Astrocyte of the spinal cord (primary cell): ENCODE data around the gene VAV2.
"Not testable (repeated sequence)": the region's sequence is repeated elsewhere in the genome, so short reads cannot be mapped to it uniquely, and the experiment has no call there.

Experiments used
- DNase-seq: peaks from one replicate; pipeline ENCODE4 v3.0.0; 2011; ENCODE audit warnings: low read depth, low spot score
- H3K4me3 ChIP-seq: 2 replicates; pipeline ENCODE4 v1.5.1; 2011; ENCODE audit warnings: low read depth, mild to moderate bottlenecking, low read length, moderate library complexity
- in situ Hi-C: cut with HindIII; loops from 2 replicates; pipeline ENCODE4 v1.10.0; 2017; ENCODE audit warnings: low sequenced_read_pairs
- TF ChIP-seq, protein P1 (sequence below): IDR thresholded peaks from 2 replicates; pipeline ENCODE4 v1.5.1; 2012; ENCODE audit warnings: low read depth, mild to moderate bottlenecking, low read length, inconsistent platforms

The VAV2 gene

DNA sequence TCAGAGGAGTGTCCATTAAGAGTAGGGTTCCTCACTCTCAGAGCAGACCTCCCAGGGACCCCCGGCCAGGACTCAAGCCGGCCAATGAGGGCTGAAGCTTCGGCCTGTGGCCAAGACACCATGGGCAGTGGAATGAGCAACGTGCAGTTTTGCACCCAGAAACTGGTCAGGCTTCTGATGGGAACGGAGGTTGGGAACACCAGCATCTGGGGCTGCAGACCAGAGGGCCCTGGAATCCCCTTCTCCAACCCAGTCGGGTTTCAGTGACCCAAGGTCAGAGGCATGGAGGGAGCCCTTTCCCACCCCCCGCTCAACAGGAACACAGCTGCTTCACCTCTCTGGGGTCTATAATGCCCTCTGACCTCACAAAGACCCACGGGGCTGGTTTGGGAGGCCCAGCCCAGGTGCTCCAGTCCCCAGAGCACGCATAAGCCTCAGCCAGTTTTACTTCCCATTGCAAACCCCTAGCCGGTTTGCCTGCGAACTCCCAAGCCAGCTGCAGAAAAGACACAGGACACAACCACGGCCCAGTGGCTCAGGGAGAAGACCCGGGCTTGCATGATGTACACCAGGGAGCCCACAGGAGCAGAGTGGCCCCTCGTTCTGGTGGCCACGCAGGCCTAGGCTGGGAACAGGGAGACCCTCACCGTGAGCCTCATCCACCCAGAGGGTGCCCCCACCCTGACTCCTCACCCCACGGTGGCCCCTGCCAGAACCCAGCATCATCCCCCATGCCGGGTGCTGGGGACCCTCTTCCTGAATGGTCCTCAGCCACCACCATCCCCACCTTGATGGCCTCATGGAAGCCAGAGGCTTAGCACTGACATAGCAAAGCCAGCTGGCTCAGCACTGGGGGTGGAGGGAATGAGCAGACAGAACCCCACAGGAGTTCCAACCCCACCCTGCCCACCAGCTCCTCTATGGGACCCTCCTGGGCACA lies 30.6 kb downstream of the VAV2 start:
- TF ChIP-seq, protein P1, sequence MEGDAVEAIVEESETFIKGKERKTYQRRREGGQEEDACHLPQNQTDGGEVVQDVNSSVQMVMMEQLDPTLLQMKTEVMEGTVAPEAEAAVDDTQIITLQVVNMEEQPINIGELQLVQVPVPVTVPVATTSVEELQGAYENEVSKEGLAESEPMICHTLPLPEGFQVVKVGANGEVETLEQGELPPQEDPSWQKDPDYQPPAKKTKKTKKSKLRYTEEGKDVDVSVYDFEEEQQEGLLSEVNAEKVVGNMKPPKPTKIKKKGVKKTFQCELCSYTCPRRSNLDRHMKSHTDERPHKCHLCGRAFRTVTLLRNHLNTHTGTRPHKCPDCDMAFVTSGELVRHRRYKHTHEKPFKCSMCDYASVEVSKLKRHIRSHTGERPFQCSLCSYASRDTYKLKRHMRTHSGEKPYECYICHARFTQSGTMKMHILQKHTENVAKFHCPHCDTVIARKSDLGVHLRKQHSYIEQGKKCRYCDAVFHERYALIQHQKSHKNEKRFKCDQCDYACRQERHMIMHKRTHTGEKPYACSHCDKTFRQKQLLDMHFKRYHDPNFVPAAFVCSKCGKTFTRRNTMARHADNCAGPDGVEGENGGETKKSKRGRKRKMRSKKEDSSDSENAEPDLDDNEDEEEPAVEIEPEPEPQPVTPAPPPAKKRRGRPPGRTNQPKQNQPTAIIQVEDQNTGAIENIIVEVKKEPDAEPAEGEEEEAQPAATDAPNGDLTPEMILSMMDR = no peak
- no peak for DNase-seq
- in situ Hi-C loops = no loop called here

DNA sequence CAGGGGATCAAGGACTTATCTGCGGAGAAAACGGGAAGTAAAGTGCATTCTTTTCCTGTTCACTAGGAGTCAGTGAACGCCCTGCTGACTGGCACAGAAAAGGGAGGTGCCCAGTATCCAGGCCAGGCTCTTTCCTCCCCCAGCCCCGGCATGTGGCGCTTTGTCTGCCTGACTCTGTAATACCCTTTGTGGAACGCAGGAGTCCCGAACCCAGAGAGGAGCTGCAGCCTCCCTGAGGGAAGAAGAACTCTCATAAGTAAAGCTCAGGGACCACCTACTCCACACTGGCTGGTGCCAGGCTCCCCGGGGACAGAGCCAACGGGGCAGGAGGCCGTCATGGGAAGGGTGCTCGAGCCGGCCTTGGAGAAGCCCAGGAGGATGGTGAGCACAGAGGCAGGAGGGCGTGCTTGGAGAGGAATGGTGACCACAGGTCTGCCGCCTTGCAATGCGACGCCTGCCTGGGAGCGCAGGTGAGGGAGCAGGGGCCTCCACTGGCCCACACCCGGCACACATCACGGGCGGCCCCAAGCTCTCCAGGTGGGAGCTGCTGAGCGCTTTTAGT lies 31.5 kb downstream of the VAV2 start:
- in situ Hi-C loops = no loop called here
- no peak overlapping the region for H3K4me3 ChIP-seq
- TF ChIP-seq, protein P1 = no peak
- no peak for DNase-seq

More for the DNA sequence above, 30.6 kb downstream of the VAV2 start:
- H3K4me3 ChIP-seq = no peak overlapping the region

DNA sequence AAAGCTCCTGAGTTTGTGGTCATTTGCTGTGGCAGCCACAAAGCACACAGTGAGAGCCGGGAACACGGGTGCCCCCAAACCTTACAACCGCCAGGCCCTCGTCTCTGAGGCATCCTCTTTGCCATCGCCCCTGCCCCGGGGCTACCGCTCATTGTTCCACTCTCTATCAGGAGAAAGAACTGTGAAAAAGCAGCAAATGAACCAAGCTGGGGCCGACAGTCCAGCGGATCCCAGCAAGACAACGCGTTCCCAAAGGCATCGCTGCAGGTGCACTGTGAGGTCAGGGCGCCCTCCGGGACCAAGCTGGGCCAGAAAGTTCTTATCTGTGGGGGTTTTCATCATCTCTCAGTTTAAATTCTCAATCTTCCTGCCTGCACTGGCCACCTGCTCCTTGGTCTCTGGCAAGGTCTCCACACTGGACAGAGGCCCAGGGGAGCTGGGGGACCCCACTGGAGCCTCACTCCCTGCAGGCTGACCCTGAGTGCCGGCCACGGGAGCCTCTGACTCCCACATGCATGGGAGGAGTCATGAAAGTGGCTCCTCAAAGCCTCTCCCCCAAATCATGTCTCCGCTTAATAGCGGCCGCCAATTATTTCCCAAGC lies 32.1 kb downstream of the VAV2 start:
- in situ Hi-C loops = no loop called here
- H3K4me3 ChIP-seq = no peak overlapping the region
- no peak for DNase-seq
- TF ChIP-seq, protein P1 = no peak

DNA sequence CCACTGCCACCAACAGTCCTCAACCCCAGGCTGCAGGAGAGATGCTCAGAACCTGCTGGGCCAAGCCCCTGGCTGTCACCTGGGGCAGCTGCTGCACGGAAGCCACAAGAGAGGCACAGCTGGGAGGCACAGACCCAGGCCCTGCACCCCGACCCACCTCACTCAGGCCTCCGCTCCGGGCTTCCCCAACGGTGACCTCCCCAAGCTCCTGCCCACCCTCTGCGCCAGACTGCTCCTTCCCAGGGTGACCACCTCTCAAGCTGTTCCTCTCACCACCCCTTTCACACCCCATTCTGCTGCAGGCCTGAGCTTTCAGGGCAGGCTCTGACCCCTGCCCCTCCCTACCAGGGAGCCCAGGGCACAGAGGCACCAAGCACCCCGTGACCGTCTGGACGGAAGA lies 33.0 kb downstream of the VAV2 start:
- no peak for DNase-seq
- H3K4me3 ChIP-seq = no peak overlapping the region
- in situ Hi-C loops = no loop called here
- TF ChIP-seq, protein P1 = no peak

DNA sequence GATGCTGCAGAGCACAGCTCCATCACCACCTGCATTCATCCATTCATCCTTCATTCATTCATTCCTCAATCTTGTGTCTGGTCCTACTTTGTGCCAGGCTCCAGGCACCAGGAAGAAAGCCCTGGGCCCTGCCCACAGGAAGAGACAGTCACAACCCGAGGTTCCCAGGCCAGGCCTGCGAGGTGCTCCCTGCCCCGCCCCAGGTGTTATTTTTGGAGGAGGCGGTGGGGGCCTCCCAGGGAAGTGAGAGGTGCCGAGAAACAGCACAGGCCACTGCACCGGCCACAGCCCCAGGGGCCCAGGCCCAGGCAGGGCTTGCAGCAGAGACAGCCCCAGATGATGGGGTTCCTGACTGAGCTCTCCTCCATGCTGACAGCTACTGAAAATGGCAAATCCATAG lies 33.4 kb downstream of the VAV2 start:
- in situ Hi-C loops = no loop called here
- DNase-seq = no peak
- TF ChIP-seq, protein P1 = no peak
- no peak overlapping the region for H3K4me3 ChIP-seq

DNA sequence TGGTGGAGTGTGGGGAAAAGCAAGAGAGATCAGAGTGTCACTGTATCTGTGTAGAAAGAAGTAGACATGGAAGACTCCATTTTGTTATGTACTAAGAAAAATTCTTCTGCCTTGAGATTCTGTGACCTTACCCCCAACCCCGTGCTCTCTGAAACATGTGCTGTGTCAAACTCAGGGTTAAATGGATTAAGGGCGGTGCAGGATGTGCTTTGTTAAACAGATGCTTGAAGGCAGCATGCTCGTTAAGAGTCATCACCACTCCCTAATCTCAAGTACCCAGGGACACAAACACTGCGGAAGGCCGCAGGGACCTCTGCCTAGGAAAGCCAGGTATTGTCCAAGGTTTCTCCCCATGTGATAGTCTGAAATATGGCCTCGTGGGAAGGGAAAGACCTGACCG lies 34.4 kb downstream of the VAV2 start:
- H3K4me3 ChIP-seq, DNase-seq, in situ Hi-C loops: not testable (repeated sequence)

DNA sequence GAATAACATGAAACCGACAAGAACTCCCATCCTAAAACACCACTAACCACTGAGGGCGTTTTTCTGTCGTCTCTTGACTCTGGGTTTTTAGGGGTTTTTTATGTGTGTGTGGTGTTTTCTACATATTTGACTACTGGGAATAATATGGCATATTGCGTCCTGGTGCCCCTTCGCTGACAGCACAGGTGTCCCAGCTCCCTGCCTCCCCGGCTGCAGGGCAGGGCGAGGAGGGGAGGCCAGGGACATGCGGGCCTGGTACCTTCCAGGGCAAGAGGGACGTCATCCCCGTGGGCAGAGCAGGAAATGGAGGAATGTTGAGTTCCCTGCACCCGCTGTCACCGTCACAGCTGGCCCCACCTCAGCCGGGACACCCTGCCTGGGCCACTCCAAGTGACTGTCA lies 34.8 kb downstream of the VAV2 start:
- in situ Hi-C loops = no loop called here
- DNase-seq = no peak
- H3K4me3 ChIP-seq = no peak overlapping the region
- TF ChIP-seq, protein P1 = no peak
